Cardiac fibroblast (primary cell): ENCODE measurements around the gene TUBGCP6.

Source experiments
- DNase-seq, 2 donors: peaks; one replicate each; pipeline versions ENCODE4 v3.0.0 to v3.0.0-alpha.2; 2010; ENCODE audit warnings: low read depth in 2 of 2
- H3K4me3 ChIP-seq, 2 donors: replicated peaks in 1 of 2; 1 replicate in 1 of 2; 2 replicates in 1 of 2; pipeline ENCODE4 v1.5.1; 2011; ENCODE audit warnings: low read depth in 2 of 2, low read length in 2 of 2, mild to moderate bottlenecking in 2 of 2, moderate library complexity in 1 of 2
- CTCF ChIP-seq: IDR thresholded peaks from one replicate; pipeline ENCODE4 v1.5.1; 2011; ENCODE audit warnings: low read depth, mild to moderate bottlenecking, low read length, inconsistent platforms

The TUBGCP6 gene

GRCh38 chr22:50243685-50244419, 971 bp downstream of the TUBGCP6 start:
- no peak for TF ChIP-seq CTCF
- peak overlapping the region; percentile 99 for H3K4me3 ChIP-seq
- no peak for DNase-seq

GRCh38 chr22:50242406-50242949, 2.3 kb downstream of the TUBGCP6 start:
- DNase-seq = no peak
- peak overlapping the region; percentile 30 to 45 for H3K4me3 ChIP-seq

GRCh38 chr22:50238755-50239154, 6.1 kb downstream of the TUBGCP6 start:
- TF ChIP-seq CTCF = no peak
- no peak for DNase-seq
- H3K4me3 ChIP-seq = no peak overlapping the region

More at GRCh38 chr22:50242406-50242949, 2.3 kb downstream of the TUBGCP6 start:
- no peak for TF ChIP-seq CTCF

- TF ChIP-seq CTCF = peak; percentile 56
- peak; percentile 34 to 45 for DNase-seq
Measured at GRCh38 chr22:50236731-50237409, 8.0 kb downstream of the TUBGCP6 start.

GRCh38 chr22:50233223-50233622, 11.6 kb downstream of the TUBGCP6 start:
- no peak for TF ChIP-seq CTCF
- H3K4me3 ChIP-seq = no peak overlapping the region
- DNase-seq = no peak

More at GRCh38 chr22:50236731-50237409, 8.0 kb downstream of the TUBGCP6 start:
- H3K4me3 ChIP-seq = no peak overlapping the region

GRCh38 chr22:50232481-50233151, 12.2 kb downstream of the TUBGCP6 start:
- H3K4me3 ChIP-seq = no peak overlapping the region
- no peak for TF ChIP-seq CTCF
- DNase-seq = no peak
